HuH-7 (cell line): ENCODE measurements around the gene CCDC9B.

ENCODE experiments used
- DNase-seq: peaks from one replicate; pipeline ENCODE4 v3.0.0; 2011; ENCODE audit warnings: low spot score

The CCDC9B gene

DNA sequence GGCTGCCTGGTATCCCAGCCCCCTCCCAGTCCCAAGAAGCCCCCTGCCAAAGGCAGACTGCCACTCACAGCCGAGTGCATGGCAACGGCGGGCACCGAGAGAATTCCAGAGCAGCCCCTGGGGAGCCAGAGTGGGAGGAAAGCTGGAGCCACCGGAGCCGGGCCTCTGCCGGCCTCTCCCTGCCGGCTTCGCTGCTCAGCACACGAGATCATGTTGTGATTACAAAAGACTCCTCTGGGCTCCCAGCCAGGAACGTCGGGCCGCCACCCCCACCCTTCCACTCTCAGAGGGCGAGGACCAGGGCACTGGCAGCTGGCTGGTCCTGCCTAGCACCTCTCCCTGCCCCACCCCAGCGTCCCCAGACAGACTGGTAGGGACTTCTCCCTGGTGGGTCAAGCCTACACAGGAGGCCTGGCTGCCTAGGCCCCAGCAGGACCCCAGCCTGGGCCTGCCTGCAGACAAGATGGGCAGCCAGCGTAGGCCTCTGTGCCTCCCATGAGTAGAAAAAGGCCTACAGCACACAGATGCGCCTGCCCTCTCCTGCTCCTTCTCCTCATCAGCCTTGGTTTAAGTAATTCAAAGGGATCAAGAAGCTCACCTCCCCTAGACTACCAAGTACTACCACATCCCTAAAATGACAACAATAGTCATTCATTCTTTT is at the start of gene CCDC9B:
Gene CCDC9B (minus strand): TSS at position 200 of the 661 bp plus-strand sequence. CDS start 120 bp downstream, at position 80.
- DNase-seq = peak; percentile 77

DNA sequence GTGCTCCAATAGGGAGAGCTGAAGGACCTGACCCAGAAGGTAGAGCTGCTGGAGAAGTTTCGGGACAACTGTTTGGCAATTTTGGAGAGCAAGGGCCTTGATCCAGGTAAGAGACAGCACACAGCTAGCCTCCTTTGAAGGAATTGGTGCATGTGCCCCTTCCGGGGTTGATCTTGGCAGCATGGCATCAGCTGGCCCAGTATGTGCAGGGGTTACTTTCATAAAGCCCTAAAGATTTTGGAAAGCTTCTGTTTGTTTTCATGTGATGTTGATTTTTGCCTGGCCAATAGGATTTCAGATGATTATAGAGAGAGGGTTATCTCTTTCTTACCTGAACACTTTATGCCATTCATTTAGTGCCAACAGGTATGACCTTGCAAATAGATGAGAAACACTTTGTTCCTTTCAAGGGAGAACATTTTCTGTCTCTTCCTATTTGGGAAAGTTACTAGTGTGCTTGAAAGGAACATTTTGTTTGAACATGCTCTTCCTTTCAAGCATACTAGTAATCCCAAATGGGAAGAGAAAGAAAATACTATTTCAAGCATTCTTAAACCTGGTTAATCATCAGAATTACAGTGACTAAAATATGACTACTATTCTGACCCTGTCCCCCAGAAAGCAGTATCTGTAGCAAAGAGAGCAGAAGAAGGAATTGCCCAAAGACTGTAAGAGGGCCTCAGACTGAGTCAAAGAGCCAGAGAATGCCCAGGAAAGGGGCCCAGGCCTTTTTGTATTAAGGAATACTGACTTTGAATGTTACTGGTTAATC is 49.3 kb upstream of the CCDC9B start:
- no peak for DNase-seq

DNA sequence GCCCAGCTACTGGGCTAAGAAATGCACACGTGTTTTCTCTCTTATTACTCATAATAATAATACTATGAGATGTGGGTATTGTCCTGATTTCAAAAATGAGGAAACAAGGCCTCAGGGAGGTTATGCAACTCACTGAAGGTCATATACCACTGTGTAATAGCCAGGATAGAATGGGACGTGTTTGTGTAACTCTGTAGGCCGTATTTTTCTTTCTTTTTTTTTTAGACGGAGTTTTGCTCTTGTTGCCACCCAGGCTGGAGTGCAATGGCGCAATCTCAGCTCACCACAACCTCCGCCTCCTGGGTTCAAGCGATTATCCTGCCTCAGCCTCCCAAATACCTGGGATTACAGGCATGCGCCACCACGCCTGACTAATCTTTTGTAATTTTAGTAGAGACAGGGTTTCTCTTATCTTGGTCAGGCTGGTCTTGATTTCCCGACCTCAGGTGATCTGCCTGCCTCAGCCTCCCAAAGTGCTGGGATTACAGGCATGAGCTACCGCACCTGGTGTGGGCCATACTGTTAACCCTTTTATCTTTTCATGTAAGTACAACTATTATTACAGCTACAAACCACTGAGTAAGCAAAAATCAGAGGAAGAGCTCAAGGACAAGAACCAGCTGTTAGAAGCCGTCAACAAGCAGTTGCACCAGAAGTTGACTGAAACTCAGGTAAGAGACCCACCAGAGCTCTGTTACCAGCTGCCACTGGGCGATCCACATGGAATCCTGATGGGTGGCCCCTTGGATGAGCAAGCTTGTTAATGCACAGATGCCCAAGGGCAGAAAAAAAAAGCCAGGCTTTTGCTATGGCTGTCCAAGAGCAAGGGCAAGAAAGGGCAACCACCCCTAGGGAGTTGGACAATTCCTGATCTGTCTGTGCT is 48.4 kb upstream of the CCDC9B start:
- DNase-seq = peak; percentile 42

DNA sequence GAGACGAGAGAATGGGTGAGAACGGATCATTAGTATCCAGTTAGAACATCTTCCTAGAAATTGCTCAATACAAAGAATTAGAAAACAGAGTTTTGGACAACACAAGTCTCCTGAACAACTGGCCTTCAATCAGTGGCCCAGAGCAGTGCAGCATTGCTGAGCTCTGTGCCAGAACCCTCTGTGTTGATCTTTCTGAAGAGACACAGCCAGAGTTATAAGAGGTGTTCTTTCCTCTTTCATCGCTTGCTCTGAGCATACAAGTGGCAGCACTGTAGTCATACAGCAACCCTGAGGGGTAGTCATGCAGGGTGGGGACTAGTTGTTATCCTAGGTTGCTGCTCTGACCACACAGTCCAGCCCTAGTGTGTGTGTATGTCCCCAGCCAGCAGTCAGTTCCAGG is 45.7 kb upstream of the CCDC9B start:
- no peak for DNase-seq

DNA sequence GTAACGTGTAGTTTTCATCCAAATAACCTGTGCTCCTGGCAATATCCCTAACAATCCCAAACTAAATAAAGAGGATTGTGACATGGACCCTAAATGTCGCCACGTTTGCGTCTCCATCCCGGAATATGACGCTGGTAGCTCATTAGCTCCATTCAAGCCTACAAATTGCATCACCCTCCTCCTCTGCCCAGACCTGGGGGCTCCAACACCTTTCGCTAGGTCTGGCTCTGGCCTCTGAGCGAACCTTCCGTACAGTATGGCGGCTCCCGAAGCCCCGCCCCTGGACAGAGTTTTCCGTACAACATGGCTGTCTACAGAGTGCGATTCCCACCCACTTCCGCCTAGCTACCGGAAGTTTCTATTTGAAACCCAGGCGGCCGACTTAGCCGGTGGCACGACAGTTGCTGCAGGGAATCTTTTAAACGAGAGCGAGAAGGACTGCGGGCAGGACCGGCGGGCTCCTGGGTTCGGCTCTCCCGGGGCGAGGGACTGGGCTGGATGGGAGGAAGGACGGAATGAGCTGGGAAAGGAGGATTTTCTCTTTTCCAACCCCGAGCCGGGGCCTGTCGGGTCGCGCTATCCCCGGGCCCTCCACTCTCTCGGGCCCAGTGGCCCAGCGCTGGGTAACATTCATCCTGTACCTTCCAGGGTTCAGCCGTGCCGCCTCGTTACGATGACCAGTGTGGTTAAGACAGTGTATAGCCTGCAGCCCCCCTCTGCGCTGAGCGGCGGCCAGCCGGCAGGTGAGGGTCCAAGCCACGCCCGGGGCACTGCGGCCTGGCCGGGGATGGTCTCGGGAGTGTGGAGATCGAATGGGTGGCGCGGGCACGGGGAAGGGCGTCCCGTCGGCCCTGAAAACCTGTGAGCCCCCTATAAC is 42.1 kb upstream of the CCDC9B start, which contains the start of gene KNSTRN:
Gene KNSTRN (plus strand): TSS at position 142 of the 877 bp plus-strand sequence. CDS start 115 bp downstream, at position 257.
- DNase-seq = peak; percentile 76

DNA sequence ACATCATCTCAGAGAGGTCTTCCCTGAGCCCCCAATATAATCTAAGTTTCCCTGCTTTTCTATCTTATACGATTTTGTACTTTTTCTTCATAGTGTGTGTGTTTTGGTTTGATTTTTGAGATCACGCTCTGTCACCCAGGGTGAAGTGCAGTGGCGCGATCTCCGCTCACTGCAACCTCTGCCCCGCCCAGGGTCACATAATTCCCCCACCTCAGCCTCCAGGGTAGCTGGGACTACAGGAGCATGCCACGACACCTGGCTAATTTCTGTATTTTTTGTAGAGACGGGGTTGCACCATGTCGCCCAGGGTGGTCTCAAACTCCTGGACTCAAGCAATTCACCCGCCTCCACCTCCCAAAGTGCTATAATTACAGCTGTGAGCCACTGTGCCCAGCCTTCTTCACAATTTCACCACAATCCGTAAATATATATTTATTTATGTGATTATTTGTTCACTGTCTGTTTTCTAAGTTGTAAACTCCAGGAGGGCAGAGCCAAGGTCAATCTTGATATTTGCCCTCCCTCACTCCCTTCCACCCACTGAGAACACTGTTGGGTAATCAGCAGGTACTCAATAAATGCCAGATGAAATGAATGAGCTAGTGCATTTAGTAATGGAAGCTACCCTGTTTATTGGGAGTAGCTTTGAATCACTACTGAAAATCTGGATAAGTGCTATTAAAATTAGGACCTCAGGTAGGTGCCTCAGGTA is 41.2 kb upstream of the CCDC9B start:
- no peak for DNase-seq

DNA sequence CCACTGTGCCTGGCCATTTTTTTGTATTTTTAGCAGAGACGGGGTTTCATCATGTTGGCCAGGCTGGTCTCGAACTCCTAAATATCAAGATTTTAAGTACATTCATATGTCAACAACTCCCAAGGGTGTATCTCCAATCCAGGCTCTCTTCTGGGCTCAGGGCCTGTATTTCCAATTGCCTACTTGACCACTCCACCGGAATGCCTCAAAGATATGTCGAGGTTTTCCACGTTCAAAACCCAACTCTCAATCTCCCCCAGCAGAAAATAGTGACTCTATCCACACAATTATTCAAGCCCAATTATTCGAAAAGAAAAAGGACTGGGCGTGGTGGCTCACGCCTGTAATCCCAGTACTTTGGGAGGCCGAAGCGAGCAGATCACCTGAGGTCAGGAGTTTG is 39.9 kb upstream of the CCDC9B start:
- DNase-seq = no peak

DNA sequence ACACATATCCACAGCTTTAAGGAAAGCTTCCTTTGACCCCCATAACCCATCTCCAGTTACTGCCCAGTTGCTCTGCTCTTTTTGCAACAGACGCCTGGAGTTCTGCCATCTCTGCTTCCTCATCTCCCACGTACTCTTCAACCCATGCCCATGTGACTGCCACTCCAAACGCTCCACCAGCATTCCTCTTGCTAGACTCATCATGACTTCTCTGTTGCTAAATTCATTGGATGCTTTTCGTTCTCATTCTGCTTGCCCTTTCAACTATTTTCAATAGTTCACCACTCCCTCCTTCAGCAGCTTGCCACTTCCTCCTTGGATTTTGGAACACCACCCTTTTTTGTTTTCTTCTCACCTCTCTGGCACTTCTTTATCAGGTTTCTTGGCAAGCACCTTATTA is 39.1 kb upstream of the CCDC9B start:
- no peak for DNase-seq

DNA sequence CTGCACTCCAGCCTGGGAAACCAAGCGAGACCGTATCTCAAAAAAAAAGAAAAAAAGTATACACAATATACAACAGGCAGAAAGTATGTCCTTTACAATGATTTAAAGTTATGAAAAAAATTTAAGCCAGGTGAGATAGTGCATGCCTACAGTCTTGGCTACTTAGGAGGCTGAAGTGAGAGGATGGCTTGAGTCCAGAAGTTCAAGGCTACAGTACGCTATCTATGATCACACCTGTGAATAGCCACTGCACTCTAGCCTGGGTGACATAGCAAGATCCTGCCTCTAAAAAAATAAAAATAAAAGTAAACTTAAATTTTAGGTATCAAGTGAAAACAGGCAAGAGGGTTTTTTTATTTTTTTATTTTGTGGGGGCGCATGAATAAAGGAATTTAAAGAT is 38.6 kb upstream of the CCDC9B start:
- no peak for DNase-seq

DNA sequence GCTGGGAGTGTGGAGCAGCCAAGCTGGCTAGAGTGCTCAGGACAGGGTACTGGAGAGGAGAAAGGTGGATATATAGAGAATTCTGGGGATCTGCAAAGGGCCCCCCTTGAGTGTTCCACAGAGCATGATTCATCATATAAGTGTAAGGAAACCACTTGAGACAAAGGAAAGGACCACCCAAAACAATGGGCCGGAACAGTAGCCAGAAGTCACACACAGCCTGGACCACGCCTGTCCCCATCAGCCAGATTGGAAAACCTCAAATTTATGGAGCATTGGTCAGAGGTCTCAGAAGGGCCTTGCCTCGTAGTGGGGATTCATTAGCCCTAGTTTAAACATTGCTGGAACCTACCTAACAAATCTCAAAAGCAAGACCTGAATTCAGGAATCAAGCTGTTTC is 36.9 kb upstream of the CCDC9B start:
- no peak for DNase-seq

DNA sequence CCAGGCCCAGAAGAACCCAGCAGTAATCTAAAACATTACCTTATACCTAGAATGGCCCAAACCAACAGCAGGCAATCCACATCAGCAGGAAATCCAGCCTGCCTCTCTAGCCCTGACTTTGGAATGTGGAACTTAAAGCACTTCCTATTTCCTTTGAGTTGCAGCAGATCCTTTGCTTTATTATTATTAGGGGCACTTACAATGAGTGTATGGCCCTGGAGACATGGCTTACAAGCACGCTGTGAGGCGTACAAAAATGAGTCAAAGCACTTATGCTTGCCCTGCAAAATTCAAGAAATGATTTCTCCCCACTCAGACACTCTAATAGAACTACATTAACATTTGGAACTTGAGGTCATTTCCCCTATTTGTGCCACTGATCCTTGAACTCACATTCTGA is 32.2 kb upstream of the CCDC9B start:
- DNase-seq = no peak

DNA sequence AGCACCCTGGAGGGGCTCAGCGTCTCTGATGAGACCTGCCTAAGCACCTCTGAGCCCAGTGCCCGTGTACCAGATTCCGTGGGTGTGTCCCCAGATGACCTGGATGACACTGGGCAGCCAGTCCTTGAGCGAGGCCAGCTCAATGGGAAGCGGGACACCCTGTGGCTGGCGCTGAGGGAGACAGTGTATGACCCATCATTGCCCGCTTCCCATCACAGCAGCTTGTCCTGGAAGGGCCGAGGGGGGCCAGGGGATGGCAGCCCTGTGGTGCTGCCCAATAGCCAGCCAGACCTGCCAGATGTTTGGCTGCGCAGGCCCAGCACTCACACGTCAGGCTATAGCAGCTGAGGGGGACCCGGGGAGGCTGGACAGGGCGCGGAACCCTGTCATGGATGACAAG is 29.2 kb upstream of the CCDC9B start:
- DNase-seq = no peak

DNA sequence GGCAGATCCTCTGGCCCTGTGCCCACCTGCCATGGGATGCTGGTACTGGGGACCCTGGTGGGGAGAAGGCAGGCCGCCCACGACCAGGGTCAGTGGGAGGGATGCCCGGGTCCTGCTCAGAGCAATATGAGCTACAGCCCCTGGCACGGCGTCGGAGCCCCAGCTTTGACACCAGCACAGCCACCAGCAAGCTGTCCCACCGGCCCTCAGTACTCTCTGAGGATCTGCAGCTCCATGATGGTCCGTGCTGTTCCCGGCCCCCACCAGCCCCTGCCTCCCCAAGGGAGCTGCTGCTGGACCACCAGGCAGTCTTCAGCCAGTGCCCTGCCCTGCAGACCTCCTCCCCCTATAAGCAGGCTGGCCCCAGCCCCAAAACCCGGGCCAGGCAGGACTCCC is 28.7 kb upstream of the CCDC9B start:
- no peak for DNase-seq

DNA sequence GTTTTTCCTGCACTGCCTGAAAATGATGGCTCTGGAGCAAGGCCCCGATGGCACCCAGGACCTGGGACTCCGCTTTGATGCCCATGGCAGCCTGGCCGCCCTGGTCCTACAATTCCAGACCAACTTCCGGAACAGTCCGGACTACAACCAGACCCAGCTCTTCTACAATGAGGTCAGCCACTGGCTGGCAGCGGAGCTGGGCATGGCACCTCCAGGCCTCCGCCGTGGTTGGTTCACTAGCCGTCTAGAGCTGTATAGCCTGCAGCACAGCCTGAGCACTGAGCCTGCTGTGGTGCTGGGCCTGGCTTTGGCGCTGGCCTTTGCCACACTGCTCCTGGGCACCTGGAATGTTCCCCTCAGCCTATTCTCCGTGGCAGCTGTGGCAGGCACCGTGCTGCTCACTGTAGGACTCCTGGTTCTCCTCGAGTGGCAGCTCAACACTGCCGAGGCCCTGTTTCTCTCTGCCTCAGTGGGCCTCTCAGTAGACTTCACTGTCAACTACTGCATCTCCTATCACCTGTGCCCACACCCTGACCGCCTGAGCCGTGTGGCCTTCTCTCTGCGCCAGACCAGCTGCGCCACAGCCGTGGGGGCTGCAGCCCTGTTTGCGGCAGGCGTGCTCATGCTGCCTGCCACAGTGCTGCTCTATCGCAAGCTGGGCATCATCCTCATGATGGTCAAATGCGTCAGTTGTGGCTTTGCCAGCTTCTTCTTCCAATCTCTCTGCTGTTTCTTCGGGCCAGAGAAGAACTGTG is 28.2 kb upstream of the CCDC9B start:
- DNase-seq = no peak

DNA sequence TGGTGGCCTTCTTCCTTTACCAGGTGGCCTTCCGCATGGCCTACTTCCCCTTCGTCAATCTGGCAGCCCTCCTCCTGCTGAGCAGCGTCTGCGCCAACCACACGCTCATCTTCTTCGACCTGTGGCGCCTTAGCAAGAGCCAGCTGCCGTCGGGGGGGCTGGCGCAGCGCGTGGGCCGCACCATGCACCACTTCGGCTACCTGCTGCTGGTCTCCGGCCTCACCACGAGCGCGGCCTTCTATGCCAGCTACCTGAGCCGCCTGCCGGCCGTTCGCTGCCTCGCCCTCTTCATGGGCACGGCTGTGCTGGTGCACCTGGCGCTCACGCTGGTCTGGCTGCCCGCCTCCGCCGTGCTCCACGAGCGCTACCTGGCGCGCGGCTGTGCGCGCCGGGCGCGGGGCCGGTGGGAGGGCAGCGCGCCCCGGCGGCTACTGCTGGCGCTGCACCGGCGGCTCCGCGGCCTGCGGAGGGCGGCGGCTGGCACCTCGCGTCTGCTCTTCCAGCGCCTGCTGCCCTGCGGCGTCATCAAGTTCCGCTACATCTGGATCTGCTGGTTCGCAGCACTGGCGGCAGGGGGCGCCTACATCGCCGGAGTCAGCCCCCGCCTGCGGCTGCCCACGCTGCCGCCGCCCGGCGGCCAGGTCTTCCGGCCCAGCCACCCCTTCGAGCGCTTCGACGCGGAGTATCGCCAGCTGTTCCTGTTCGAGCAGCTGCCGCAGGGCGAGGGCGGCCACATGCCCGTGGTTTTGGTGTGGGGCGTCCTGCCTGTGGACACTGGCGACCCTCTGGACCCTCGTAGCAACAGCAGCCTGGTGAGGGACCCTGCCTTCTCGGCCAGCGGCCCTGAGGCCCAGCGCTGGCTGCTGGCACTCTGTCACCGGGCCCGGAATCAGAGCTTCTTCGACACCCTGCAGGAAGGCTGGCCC is 27.2 kb upstream of the CCDC9B start:
- peak; percentile 88 for DNase-seq

DNA sequence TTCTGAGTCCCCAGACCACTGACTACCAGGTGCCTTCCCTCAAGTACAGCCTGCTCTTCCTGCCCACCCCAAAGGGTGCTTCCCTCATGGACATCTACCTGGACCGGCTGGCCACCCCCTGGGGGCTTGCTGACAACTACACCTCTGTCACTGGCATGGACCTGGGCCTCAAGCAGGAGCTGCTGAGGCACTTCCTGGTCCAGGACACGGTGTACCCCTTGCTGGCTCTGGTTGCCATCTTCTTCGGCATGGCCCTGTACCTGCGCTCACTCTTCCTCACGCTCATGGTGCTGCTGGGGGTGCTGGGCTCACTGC is 26.6 kb upstream of the CCDC9B start:
- no peak for DNase-seq

DNA sequence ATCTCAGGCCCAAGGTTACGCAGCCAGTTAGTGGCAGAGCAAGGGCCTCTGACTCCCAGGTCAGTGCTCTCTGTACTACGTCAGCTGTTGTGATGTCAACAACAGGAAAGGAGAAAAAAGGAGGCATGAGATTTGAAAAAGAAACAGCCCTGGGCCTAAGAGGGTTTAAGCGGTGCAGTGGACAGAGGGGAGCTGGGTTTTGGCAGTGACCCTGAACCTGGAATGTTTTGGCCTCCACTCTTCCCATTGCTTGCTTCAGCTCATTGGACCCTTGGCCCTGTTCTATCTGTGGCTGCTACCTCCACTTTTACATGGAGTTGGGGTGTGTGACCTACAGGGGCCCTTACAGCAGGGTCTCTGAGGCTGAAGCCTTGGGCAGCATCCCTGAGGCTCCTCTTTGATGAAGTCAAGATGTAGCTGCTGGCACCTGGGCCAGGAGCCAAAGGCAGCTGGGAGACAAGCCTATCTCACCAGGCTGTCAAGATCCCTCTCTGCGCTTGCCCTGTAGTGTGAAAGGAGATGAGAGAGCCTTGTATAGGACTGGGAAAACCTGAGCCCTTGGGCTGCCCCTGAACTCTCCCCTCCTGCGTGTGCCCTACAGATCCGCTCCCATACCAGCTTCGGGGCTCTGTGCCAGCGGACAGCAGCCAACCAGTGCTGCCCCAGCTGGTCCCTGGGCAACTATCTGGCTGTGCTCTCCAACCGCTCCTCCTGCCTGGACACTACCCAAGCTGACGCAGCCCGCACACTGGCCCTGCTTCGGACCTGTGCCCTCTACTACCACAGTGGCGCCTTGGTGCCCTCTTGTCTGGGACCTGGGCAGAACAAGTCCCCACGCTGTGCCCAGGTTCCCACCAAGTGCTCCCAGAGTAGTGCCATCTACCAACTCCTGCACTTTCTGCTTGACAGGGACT is 26.0 kb upstream of the CCDC9B start:
- DNase-seq = no peak
